ENCODE data around the gene RGS3.

DNA sequence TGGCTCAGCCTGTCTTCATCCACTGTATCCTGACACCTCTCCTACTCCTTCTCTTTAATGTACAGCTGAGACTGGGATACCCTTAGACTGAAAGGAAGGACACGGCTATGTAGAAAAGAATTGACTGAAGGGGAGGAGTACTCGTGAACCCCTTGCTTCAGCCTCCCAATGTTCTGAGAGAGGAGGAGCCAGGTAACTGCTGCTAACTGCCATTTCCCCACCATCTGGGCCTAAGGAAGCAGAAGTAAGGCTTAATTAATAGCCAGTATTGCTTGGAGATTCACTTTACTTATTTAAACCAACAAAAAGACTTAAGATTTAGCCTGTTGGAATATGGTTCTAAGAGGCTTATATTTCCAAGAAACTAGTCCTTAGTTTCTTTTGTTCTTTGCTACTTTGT, 18.8 kb upstream of the RGS3 start:
- no peak for TF ChIP-seq HOXA7 (CRISPR knock-in tag; IDR thresholded peaks at IDR 0.05)
- no peak for TF ChIP-seq REST (IDR thresholded peaks at IDR 0.05)
- TF ChIP-seq RAD21 (conservative IDR thresholded peaks at IDR 0.05 in 1 of 2, IDR thresholded peaks at IDR 0.05 in 1 of 2): no peak

Measured in A549 (cell line).